Measurements from ENCODE around the gene FAM83C.

GRCh38 chr20:35326740-35327073 lies 34.5 kb upstream of the FAM83C start:
- TF ChIP-seq POLR2A (IDR thresholded peaks at IDR 0.05; ENCODE audit: low read depth) (no peak), POLR2AphosphoS5 (IDR thresholded peaks at IDR 0.05) (no peak), EP300 (IDR thresholded peaks at IDR 0.05) (no peak)
- TF ChIP-seq, protein P1, sequence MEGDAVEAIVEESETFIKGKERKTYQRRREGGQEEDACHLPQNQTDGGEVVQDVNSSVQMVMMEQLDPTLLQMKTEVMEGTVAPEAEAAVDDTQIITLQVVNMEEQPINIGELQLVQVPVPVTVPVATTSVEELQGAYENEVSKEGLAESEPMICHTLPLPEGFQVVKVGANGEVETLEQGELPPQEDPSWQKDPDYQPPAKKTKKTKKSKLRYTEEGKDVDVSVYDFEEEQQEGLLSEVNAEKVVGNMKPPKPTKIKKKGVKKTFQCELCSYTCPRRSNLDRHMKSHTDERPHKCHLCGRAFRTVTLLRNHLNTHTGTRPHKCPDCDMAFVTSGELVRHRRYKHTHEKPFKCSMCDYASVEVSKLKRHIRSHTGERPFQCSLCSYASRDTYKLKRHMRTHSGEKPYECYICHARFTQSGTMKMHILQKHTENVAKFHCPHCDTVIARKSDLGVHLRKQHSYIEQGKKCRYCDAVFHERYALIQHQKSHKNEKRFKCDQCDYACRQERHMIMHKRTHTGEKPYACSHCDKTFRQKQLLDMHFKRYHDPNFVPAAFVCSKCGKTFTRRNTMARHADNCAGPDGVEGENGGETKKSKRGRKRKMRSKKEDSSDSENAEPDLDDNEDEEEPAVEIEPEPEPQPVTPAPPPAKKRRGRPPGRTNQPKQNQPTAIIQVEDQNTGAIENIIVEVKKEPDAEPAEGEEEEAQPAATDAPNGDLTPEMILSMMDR (IDR thresholded peaks at IDR 0.05), result no peak
